Inflammatory macrophage (primary cell): ENCODE results near the gene SUPT4H1.

Experiments
- DNase-seq, 2 donors: peaks; one replicate each; pipeline ENCODE4 v3.0.0-alpha.2; 2020 to 2022

SUPT4H1 gene

DNA sequence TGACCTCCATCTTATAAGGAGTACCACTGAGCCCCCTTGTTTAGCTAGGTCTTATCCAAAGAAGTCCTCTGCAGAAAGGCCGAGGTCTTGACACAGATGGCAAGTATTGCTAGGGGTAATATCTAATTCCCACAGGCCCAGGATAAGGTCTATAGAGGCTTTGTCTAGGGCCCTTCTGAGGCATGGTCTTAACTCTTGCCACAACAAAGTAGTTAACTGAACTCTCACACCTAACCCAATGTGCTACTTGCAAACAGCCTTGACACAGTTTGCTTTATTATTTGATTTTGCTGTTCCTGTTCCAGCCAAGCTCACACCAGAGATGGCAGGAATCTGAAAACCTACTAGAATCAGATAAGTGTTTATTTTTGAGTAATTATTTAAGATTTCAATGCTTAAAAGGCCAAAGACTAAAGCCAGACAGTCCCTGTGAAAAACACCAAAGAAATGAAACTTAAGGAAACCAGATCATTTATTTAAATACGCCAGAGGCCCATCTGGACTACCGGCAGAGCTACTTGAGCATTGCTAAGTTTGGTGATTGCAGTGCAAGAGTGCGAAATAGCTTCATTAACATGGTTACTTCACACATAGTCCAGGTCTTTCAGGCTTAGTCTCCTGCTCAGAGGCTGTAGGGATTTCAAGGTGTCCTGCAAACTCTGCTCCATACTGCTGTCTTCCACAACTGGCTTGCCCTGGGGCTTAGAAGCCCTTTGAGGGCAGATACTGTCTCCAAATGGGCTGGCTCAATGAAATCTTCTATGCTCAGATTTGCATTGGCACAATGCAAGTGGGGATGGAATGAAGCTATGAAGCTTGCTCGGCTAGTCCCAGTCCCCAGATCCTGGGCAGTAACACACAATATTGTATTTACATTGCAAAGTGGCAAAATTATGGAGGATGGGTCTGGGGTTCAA, 28.5 kb upstream of the SUPT4H1 start:
- DNase-seq, result no peak

DNA sequence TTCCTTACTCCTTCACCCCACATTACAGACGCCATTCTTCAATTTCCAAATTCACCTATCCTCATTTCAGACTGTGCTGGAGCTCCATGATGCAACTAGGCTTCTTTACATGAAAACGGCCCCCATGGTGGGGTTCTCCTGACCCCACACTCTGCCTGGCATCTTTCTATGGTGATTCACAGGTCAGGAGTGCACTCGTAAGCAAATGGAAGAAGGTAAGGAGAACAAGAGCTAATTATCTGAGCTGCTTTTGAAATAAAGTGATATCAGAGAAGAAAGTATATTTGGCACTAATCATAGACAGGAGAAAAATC, 27.5 kb upstream of the SUPT4H1 start:
- no peak for DNase-seq

DNA sequence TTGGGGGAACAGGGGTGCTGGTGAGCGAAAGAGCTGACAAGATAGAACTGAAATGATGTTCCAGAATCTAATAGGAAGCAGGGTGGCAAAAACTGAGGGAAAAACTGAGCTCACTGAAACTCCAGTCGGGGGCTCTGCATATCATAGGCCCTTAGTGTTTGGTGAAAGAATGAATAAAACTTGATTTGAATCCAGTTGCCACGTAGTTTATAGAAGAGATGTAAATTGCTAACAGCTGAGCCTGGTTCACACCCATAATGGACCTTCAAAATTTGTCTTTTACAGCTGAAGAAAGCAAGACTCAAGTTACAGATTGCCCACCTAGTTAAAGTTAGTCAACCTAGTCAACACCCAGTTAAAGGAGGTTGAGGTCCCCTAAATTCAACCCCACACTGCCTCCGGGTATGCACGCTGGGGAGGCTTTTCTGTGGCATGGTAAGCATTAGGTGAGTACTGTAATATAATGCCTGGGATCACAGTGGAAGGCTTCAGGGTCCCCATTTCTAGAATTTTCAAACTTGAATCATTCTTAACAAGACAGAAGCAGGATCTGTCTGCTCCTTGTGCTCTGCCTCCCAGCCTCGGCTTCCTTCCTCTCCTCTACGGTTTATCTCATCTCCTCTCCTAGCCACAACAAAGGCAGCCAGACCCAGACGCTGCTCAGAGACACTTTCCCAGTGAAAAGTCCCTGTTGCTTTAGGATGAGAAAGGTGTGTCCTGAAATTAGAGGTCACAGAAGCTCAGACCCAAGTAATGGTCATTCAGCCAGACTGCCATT, 26.9 kb upstream of the SUPT4H1 start:
- DNase-seq, result no peak

DNA sequence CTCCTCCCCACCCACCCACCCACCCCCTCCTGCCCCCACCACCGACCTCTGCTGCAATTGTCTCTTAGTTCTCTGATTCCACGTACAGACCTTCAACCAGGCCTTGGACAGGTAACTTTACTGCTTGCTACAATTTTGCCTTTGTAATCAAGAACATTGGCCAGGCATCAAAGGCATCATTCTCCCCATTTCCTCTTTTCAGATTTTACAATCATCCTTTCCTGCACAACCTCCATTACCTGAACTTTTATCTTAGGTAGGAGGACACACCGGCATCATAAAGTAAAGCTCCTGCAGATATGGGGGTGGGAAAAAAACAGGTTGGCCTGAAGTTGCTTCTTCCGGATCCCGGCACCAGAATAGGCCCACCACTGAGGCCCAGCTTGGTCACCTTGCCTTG, 25.7 kb upstream of the SUPT4H1 start:
- DNase-seq, result no peak

DNA sequence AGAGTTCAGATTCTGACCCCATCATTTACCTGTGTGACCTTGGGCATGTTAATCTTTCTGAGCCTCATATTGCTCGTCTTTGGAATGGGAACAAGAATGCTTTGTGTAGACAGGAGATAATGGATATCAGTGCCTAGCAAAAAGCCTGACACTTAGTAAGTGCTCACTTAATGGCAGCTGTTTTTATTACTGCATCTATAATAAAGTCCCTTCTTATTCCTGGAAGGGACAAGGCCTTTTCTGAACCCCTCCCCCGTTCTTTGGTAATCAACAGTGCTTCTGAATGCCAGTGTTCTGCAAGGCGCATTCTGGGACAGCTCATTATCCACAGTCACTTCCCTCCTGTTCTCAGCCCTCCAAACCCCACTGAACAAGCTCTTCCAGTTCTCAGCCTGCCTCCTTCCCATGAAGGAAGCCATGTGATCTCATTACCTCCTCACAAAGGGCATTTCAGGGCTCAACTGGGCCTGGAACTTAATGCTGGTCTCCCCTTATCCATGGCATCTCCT, 25.1 kb upstream of the SUPT4H1 start:
- peak; percentile 52 to 54 for DNase-seq

DNA sequence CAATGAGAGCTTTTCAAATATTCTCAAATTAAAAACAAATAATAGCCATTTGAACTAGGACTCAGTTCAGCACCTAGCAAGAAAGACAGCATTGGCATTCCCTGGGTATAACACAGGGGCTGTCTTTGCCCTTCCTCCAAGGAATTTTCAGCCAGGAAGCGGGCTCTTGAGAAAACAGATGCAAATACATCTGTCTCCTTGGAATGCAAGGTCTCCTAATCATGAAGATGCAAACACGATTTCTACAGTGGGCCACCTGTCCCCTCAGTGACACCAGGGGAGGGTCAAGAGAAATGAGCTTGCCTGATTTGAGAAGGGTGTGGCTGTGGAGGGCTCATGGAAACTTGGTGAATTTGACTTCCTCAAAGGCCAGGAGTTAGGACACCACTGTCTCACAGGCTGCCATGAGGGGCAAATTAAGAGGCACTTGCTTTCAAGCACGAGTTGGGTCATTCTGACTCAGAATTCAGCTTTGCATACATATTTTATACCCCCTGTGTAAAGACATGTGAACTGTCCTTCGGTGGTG, 24.5 kb upstream of the SUPT4H1 start:
- DNase-seq, result peak; percentile 70 to 80

DNA sequence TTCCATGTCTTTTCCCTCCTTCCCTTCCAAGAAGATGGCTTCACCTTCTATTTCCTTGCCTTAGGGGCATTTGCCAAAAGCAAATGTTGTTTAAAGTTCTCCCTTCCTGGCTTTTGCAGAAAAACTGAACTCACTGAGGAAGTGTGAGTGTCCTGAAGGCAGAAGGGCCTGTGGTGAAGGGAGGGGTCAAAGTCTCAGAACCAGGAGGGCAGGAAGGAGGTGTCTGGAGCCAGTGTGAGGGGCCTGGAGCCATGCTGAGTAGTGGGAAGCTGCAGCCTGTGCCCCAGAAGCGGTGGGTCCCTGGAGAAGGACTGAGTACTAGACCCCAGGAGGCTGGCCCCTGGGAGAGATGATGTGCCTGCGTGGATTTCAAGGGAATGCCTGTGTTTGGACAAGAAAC, 23.8 kb upstream of the SUPT4H1 start:
- DNase-seq, result peak; percentile 14 to 15

DNA sequence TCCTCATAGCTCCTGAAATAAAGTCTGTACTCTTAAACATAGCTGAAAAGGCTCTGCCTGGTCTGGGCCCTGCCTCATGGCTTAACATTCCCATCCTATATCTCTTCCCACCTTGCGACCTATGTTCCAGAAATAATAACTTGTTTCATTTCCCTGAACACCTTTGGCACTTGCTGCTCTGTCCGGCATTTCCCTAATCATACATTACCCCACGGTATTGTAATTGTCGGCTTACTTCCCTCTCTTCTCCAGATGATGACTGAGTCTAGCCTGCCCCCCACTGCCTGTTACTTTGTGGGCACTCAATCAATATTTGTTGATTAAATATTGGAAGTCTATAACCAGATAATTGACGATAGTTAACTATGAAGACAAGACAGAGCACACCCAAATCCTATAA, 23.3 kb upstream of the SUPT4H1 start:
- peak; percentile 15 to 28 for DNase-seq

DNA sequence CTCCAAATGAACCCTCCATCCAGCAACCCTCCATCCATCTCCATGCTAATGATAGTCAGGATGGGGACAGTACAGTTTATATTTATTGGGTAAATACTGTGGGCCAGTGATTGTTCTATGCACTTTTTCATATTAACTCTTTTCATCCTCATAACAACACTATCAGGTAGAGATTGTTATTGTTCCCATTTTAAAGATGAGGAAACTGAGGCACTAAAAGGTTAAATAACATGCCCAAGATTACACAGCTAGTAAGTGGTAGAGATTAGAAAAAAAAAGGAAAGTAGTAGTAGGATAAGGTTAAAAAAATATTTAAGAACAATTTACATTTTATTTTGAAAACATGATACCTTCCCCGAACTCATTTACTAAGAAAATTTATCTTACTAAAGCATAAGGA, 21.9 kb upstream of the SUPT4H1 start:
- DNase-seq, result no peak

DNA sequence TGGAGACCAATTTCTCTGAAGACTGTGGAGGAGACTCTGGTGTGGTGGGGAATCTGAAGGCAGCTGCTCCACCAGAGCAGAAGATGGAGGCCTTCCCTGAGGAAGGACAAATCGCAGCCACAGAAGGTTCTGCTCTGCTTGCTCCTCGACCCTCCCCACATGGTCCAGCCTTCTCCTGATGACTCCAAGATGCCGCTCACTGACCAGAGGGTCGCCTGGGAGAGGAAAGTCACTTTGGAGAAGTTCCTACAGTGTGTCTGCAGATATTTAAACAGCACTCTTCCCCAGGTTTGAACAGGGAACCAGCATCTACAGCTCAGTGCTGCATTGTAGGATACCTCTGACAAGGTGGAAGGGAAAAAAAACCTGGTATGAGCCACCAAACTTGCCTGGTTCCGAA, 21.0 kb upstream of the SUPT4H1 start:
- DNase-seq, result no peak

DNA sequence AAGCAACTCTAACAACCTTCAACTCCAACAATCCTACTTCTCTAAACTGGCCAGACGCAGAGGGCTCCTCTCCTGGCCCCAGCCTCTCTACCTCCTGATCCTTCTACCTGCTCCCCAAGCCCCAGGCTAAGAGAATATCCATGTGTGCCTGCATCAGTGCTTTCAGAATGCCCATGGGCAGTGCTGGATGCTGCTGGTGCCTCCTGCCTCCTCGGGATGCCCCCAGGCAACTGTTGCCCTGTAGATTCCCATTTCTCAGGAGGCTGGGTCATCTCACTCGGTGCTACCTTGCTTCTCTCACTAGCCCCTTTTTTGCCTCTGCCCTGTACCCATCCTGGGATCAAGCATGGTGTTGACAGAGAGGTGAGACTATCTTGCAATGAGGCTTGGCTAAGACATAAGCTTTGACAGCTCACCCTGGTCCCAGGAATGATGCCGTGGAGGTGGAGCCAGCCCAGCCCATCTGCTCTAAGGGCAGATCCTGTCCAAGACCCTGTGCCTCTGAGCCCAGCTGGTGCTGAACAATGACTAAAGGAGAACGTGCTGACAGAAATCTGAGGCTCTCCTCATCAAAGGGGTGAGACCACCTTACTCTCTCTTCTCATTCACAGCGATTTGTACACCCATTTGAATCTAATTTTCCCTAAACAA, 19.4 kb upstream of the SUPT4H1 start:
- no peak for DNase-seq

DNA sequence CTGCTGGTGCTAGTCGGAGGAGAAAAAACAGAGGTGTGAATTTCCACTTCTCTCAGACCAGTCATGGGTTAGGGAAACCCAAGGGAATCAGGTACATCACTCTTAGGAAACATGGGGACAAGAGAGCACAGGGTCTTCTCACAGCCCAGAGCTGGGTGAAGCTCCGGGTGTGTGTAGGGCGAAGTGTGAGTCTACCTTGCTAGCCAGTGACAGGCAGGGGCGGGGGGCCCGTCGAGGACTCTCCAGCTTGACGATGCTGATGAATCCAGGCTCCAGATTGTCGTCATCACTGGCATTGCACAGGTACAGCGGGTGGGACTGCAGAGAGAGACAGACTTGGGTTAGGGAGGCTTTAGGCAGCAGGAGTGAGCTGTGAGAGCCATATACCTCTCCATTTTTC, 18.7 kb upstream of the SUPT4H1 start:
- no peak for DNase-seq

DNA sequence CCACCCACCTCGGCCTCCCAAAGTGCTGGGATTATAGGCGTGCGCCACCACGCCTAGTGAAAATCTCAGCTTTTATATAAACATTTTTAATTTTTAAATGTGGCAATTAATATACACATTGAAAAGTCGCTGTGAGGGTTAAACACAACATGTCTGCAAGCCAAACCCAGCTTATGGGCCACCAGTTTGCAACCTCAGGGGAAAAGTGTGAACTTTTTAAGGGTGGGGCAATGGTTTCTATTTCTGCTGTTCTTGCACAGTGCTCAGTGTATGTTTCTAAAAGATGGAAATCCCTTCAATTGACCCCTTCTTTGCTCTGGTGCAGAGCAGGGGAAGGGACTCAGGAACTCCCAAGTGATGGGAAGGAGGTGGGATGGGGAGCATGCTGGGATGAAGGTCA, 18.3 kb upstream of the SUPT4H1 start:
- DNase-seq, result no peak

DNA sequence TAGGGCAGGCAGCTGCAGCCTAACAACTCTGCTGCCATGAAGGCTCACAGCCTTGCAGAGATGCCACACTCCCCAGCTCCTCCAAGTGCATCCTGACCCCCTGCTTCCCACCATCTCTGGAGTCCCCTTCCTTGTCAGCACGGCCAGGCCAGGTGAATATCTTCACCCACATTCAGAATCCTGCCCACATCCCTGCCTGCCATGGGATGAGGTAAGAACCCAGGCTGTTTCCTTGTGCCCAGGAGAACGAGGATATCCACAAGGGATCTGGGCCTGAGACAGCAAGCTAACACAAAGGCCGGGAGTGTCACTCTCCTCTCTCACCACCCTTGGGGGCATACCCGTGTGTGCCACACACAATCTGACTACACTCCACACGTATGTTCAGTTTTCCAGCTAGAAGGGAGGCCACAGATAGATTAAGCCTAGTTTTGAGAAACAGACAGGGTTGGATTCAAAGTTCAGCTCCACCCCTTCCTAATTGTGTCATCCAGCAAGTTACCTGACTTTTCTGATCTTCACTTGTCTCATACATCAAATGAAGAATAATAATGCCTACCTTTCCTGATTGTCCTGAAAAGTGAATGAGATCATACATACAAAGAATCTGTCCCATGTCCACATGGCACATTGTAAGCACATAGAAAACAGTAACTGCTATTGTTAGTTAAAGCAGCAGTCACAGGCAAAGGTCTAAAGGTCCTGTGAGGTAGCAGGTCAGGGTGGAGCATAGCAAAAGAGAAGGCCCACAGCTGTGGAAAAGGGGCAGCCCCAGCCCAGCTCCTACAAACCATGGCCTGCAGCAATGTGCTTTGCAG, 17.4 kb upstream of the SUPT4H1 start:
- DNase-seq, result no peak

DNA sequence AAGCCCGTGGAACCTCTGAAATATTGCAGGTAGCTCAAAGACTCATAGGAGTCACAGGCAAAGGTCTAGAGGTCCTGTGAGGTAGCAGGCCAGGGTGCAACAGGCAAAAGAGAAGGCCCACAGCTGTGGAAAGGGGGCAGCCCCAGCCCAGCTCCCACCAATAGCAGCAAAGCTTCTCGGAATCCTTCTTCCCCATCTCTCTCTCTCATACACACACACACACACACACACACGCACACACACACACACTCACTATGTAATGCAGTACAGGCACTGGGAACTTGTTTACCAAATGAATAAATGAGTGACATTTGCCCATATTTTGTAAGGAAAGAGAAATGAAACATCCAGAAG, 16.8 kb upstream of the SUPT4H1 start:
- DNase-seq, result peak in 1 of 2 donors; percentile 10

DNA sequence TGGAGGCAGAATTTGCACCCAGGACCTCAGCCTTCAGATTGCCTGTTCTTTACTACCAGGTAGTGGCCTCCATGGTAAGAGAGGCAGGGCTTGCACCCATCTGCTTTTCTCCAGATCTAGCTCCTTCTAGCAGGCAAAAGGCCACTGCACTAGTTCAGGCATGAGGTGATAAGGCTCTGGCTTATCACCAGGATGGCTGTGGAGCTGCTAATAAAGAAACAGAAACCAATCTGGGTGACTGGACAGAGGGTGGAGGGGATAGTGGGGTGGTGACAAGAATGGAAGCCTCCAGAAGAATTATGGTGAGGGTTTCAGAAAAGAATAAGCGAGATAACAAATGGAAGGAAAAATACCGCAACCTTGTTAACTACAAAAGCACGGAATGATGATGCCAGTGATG, 15.5 kb upstream of the SUPT4H1 start:
- no peak for DNase-seq

DNA sequence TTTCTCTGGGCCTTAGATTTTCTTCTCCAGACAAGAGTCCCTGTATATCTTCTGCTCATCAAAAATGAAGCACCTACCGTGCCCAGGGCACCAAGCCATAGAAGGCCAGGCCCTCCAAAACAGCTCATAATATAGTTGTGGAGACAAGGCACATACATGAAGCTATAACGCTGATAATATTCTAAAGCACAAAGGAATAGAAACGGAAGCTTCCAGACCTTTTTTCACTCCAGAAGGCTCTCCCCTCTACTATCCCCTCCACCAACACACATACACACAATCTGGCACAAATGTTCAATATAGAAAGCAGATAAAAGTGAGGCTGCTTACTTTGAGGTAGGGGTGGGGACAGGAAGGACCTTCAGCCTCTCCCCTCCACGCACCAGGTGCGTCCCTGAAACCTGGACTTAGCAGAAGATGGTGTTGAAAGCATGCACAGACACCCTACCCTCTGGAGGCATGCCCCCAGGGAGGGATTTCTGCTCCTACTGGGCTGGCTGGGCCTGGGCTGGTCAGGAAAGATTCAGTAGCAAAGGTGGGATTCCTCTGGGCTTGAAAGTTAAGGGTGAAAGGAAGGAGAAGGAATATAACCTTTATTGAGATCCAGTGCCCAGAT, 14.1 kb upstream of the SUPT4H1 start:
- no peak for DNase-seq

DNA sequence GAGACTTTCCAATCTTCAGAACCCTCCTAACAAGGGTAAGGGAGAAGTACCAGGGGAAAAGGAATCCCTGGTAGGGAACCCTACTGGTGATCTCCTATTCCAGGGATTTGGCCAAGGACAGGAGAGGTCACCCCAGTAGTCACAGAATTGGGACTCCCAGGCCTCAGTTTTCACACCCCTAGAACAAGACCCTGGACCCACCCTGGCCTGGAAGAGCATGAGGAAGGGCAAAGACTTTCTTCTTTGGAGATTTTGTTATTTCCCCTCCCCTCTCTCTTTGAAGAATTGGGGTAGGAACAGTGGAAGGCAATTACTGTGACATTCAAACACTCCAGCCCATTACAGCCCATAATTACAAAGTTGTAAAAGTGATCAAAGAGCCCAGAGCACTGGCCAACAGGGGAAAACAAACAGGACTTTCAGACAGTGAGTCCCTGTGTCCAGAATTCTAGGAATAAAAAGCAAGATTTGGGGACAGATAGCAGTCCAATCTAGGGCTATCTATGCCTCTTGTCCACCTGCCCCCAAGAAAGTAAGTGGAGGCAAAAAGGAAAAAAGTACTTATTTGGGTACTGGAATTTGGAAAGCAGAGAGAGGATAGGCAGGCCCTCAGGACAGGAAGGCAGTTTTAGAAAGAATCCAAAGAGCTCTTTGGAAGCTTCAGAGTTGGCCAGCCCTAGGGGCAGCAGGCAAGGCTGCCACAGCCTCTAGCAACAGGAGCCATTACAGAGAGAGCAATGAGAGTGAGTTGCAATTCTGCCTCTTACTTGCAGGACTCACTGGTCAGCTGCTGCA, 13.4 kb upstream of the SUPT4H1 start:
- DNase-seq, result no peak

DNA sequence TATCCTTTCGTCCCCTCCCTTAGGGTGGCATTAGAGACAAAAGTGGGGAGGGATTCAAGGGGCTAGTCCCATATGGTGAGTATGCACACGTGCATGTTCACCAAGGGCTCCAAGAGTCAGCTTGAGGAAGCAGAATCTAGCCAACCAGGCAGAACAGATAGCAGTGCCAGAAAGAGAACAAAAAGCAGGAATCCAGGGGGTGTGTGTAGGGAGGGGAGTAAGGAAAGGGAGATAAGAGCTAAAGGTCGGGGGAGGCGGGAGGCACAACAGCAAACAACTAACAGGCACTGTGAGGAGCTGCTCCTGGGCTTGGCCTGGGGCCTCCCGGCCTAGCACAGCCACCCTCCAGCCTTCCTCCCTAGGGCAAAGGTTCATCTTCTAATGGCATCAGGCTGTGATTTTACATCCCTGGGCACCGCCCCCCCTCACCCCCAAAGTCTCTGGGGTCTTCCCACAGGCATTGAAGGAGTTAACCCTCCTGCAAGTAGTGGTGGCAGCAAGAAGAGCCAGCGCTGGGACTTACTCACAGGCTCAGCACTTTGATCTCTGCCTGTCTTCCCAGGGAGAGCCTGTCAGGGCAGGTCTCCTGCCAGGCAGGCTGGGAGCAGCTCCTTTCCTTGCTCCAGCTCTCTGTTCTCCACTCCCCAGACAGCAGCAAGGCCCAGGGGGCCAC, 12.4 kb upstream of the SUPT4H1 start:
- DNase-seq, result no peak

DNA sequence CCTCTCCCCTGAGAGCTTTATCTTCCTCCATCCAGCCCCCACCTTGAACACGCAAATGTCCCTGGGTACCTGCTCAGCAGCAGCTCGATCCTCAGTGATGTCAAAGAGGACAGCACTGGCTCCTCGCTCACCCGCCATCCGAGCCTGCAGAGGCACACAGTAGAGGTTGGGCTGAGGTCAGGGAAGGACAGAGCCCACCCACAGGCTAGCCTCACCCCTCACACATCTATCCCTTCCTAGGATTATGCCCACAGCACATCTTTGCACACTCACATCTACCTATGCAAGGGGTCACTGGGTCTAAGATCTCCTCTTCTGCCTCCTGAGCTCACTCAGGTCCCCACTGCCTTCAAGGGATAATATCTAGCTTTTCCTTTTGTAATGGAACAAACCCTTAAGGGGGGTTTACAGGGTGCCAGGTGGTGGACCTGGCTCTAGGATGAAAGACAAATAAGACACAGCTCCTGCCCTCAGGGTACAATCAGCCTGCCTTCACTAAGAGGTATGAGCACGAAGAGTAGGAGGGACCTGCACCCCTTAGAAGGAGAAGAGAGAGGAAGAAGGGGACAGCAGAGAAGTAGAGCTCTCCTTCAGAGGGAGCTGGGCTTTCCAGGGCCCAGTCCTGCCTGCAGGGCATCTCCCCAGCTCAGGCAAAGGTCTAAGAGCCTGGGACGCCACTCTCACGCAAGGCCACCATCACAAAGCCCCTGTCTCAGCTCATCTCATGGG, 11.6 kb upstream of the SUPT4H1 start:
- DNase-seq, result no peak
